Activated CD4-positive, alpha-beta memory T cell treated with anti-CD3 and anti-CD28 coated beads, Interleukin-2, amount 10 ng/mL, durations not matched to agents 7 days and 5 days (primary cell): ENCODE measurements around the gene DGKD. TPM values are rescaled to one million over a fixed set of nuclear protein-coding genes. Genes with fewer than 3 reads are reported as not detected.

Source experiments
- CTCF ChIA-PET: fragments of 350-600 bp; sonication (Branson Sonifier 250); formaldehyde crosslinking; loops from one replicate; lab custom pipeline; 2021; ENCODE audit warnings: antibody characterized with exemption, inconsistent platforms; lab: Charles Lee
- POLR2A ChIA-PET: fragments of 350-600 bp; sonication (Branson Sonifier 250); formaldehyde crosslinking; loops from one replicate; lab custom pipeline; 2021; ENCODE audit warnings: antibody characterized with exemption; lab: Charles Lee
- DNase-seq: peaks from one replicate; pipeline ENCODE4 v3.0.0-alpha.2; 2020
- H3K27ac Mint-ChIP-seq: one replicate; pipeline ENCODE4 v1.8.0; 2021; ENCODE audit warnings: mild to moderate bottlenecking, mixed read lengths
- H3K27me3 Mint-ChIP-seq: one replicate; pipeline ENCODE4 v1.8.0; 2021; ENCODE audit warnings: mixed read lengths
- H3K36me3 Mint-ChIP-seq: one replicate; pipeline ENCODE4 v1.8.0; 2021; ENCODE audit warnings: low read depth, mixed read lengths
- H3K4me1 Mint-ChIP-seq: one replicate; pipeline ENCODE4 v1.8.0; 2021; ENCODE audit warnings: mixed read lengths
- H3K4me3 Mint-ChIP-seq: one replicate; pipeline ENCODE4 v1.8.0; 2021; ENCODE audit warnings: mild to moderate bottlenecking, mixed read lengths
- H3K9me3 Mint-ChIP-seq: one replicate; pipeline ENCODE4 v1.8.0; 2021; ENCODE audit warnings: mixed read lengths
- total RNA-seq, 2 experiments: library from RNA; stranded (reverse); gene quantifications; one replicate each; pipeline ENCODE4 v1.2.3, GENCODE V29; 2021

Gene DGKD
- total RNA-seq, 2 experiments from 2014 or later, result 77.8 to 78.3 TPM

DNA sequence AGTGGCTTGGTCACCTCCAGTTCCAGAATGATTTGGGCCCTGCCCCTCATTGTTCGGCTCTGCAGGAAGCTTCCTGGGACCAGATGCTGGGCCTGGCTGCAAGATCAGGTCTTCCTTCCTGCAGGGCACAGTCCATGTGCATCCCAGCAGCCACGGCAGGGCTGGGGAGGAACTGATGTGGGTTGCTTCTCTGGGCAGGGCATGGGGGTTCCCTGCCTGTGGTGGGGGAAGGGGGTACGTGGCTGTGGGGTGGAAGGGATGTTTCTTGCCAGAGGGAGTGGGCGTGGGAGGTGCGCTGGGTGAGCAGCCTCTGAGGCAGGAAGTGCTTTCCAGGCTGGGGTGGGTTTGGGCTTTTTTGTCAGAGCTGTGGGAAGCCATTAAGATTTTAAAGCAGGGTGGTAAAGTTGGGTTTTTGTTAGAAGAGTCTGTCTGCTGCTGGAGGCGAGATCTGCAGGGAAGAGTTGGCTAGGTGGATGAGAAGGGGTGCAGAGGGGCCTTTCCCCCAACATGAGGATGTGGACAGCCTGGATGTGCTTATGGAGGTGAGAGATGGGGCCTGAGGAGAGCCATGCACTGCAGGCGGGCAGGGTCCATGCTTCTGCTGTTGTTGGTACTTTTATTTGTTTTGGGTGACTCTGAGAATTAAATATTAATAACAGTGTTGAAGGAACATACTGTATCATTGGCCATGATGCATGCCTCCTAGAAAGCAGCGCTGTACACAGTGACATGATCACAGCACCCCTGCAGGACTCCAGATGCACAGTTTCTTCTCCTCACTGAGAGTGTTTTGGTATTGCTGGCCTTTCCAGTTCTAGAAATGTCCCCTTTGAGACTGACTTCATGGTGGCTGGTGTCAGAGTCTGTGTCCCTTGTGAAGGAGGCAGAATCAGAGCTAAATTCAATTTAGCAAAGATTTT is 45.3 kb downstream of the DGKD start:
- Mint-ChIP-seq H3K4me1 (peaks cover 47% of the 10 kb centered on the region), H3K36me3 (peaks cover 34% of the 10 kb centered on the region), H3K27me3 (no peaks in the 10 kb centered on the region), H3K9me3 (no peaks in the 10 kb centered on the region), H3K4me3 (no peak overlapping the region), H3K27ac (peak overlapping the region; percentile 78)
- POLR2A ChIA-PET, result interaction anchor here (0.6 to 1.2 kb wide), 3 partner anchors 19 to 44 kb away, joined by 3 read pairs; no protein-coding TSS in a partner anchor
- CTCF ChIA-PET, result interaction anchor here (10.4 kb wide), 1 partner anchor 44 kb away, joined by 295 read pairs; no protein-coding TSS in a partner anchor
- peak; percentile 45 for DNase-seq

DNA sequence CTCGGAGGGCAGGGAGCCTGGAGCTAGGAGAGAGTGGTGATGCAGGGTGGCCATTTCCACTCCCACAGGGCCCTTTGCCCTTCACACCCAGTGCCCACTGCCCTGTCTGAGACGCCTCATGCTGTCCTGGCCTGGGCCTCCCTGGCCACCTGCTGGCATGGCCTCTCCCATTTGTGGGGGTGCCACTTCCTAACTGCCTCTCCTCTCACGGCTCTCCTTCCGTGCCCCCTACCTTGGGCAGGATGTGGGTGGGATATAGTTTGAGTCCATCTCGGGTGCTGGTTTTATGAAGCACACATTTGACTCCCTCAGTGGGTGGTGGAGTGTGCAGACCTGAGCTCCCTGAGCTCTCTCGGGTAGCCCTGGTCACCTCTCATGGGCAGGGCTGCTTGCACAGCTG is 46.0 kb downstream of the DGKD start:
- Mint-ChIP-seq H3K27me3 (no peaks in the 10 kb centered on the region), H3K9me3 (no peaks in the 10 kb centered on the region), H3K27ac (peak overlapping the region; percentile 64), H3K4me1 (peaks cover 44% of the 10 kb centered on the region), H3K36me3 (peaks cover 32% of the 10 kb centered on the region), H3K4me3 (no peak overlapping the region)
- ChIA-PET CTCF (interaction anchor here (0.9 to 10.4 kb wide), 3 partner anchors 18 to 43 kb away, joined by 3 to 295 read pairs (median 8); no protein-coding TSS in a partner anchor), POLR2A (interaction anchor here (1.1 to 1.6 kb wide), 3 partner anchors 22 to 44 kb away, joined by 3 to 5 read pairs (median 4); no protein-coding TSS in a partner anchor)
- no peak for DNase-seq

DNA sequence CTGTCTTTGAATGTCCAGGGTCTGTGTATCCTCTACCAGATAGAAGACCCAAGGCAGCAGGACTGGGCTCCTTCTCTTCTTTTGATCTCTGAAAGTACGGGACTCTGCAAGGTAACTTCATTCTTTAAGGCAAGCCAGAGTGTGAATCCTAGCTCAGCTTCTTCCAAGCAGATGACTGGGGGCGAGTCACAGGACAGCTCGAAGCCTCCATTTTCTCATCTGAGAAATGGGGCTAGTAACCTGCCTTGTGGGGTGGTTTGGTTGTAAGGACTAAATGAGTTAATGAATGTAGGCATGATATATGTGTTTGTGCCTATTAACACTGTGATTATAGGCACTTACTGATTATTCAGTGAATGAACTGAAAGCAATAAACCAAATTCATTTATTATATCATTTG is 46.7 kb downstream of the DGKD start:
- Mint-ChIP-seq H3K4me3 (no peak overlapping the region), H3K4me1 (peaks cover 45% of the 10 kb centered on the region), H3K36me3 (peaks cover 29% of the 10 kb centered on the region), H3K27ac (peak overlapping the region; percentile 64), H3K9me3 (no peaks in the 10 kb centered on the region), H3K27me3 (no peaks in the 10 kb centered on the region)
- ChIA-PET POLR2A (interaction anchor here (0.7 to 1.6 kb wide), 4 partner anchors 19 to 43 kb away, joined by 3 to 5 read pairs (median 4); no protein-coding TSS in a partner anchor), CTCF (interaction anchor here (0.9 to 10.4 kb wide), 3 partner anchors 18 to 43 kb away, joined by 3 to 295 read pairs (median 8); no protein-coding TSS in a partner anchor)
- DNase-seq, result no peak

DNA sequence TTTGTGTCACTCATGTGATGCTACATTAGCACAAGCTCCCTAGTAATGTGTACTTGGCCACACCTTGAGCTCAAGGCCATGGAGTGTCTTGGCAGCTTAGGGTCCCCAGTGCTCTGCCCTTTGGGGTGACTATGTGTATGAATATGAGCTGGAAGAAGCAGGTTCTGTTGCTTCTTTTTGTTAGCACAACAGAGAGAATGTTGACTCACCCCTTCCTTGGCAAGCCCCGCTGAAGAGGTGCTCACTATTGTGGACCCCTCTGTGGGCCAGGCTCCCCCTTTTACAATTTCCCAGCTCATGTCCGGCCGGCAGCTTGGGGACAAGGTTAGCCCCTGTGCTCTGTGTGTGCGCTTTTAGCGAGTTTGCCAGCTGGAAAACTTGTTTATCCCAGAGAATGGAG is 48.1 kb downstream of the DGKD start:
- no peaks in the 10 kb centered on the region for H3K9me3 Mint-ChIP-seq
- no peak overlapping the region for H3K27ac Mint-ChIP-seq
- H3K36me3 Mint-ChIP-seq, result peaks cover 23% of the 10 kb centered on the region
- no peaks in the 10 kb centered on the region for H3K27me3 Mint-ChIP-seq
- H3K4me1 Mint-ChIP-seq, result peaks cover 40% of the 10 kb centered on the region
- ChIA-PET CTCF (interaction anchor here (1.2 to 10.4 kb wide), 5 partner anchors 13 to 134 kb away, joined by 3 to 295 read pairs (median 3); no protein-coding TSS in a partner anchor), POLR2A (interaction anchor here (1.0 to 3.0 kb wide), 3 partner anchors 13 to 40 kb away, joined by 3 to 16 read pairs (median 5); no protein-coding TSS in a partner anchor)
- DNase-seq, result no peak
- H3K4me3 Mint-ChIP-seq, result no peak overlapping the region

DNA sequence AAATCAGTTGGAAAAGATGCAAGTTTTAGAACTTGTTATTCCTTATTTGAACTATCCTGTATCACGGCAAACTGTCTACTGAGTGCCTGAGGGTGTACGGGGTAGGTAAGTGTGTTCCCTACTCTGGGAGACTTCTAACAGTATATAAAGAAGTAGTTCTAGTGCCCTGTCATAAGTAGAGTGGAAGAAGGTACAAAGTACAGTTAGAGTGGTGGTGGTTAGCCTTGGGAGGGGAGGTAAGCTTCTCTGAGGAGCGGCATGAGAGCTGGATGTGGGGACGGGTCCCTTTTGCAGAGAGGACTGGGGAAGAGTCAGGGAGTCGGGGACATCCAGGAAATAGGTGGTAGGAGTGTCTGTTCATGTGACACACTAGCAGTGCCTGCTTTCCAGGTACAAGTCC is 48.5 kb downstream of the DGKD start:
- POLR2A ChIA-PET, result interaction anchor here (0.7 to 3.0 kb wide), 5 partner anchors 11 to 40 kb away, joined by 3 to 16 read pairs (median 5); no protein-coding TSS in a partner anchor
- Mint-ChIP-seq H3K9me3 (no peaks in the 10 kb centered on the region), H3K27me3 (no peaks in the 10 kb centered on the region), H3K4me3 (no peak overlapping the region), H3K4me1 (peaks cover 38% of the 10 kb centered on the region), H3K27ac (no peak overlapping the region), H3K36me3 (peaks cover 20% of the 10 kb centered on the region)
- DNase-seq, result no peak
- CTCF ChIA-PET, result interaction anchor here (1.2 to 10.4 kb wide), 7 partner anchors 13 to 134 kb away, joined by 3 to 295 read pairs (median 3); no protein-coding TSS in a partner anchor

DNA sequence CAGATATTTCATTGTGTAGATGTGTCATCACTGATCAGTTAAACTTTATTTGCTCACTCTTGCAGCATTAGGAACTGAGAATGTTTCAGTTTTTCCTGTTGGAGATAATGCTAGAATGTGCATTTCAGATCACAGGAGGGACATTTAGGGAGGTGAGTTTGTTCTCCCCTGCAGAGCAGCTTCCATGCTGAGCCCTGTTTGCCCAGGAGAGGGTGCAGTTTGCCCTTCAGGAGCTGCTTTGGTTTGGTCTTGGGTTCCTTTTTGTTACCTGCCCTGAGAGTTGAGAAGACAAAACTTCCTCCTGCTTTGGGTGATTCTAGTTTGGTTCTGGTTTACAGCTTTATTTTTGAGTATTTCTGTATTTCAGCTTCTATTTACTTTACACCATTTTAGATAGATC is 49.9 kb downstream of the DGKD start:
- peaks cover 17% of the 10 kb centered on the region for H3K36me3 Mint-ChIP-seq
- ChIA-PET CTCF (interaction anchor here (0.7 to 10.4 kb wide), 16 partner anchors 12 to 136 kb away, joined by 3 to 295 read pairs (median 6); no protein-coding TSS in a partner anchor), POLR2A (interaction anchor here (1.0 to 4.9 kb wide), 5 partner anchors 16 to 73 kb away, joined by 3 to 42 read pairs (median 4); no protein-coding TSS in a partner anchor)
- no peaks in the 10 kb centered on the region for H3K27me3 Mint-ChIP-seq
- no peaks in the 10 kb centered on the region for H3K9me3 Mint-ChIP-seq
- DNase-seq, result peak; percentile 76
- peaks cover 41% of the 10 kb centered on the region for H3K4me1 Mint-ChIP-seq
- H3K4me3 Mint-ChIP-seq, result no peak overlapping the region
- H3K27ac Mint-ChIP-seq, result peak overlapping the region; percentile 34

DNA sequence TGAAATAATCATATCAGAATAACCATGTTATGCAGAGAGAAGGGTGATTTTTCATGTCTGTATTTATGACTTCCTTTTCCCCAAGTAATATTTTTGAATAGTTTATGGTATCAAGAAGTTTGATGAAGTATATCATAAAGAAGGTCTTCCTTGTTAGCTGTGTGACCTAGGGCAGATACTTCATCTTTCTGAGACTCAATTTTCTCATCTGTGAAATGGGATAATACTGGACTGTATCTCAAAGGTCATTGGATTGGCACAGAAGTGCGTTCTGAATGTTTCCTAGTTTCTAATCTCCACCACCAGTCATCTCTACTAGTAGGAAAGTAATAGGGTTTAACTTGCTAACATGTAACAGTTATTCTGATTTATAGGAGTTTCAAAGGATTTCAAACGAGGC is 52.6 kb downstream of the DGKD start:
- peaks cover 49% of the 10 kb centered on the region for H3K4me1 Mint-ChIP-seq
- POLR2A ChIA-PET, result interaction anchor here (0.6 to 4.9 kb wide), 3 partner anchors 8 to 139 kb away, joined by 3 to 42 read pairs (median 5); no protein-coding TSS in a partner anchor
- no peak overlapping the region for H3K4me3 Mint-ChIP-seq
- CTCF ChIA-PET, result interaction anchor here (0.7 to 10.4 kb wide), 9 partner anchors 8 to 50 kb away, joined by 3 to 295 read pairs (median 4); no protein-coding TSS in a partner anchor
- DNase-seq, result no peak
- no peak overlapping the region for H3K27ac Mint-ChIP-seq
- H3K9me3 Mint-ChIP-seq, result peaks cover 9% of the 10 kb centered on the region
- no peaks in the 10 kb centered on the region for H3K27me3 Mint-ChIP-seq
- H3K36me3 Mint-ChIP-seq, result peaks cover 34% of the 10 kb centered on the region

DNA sequence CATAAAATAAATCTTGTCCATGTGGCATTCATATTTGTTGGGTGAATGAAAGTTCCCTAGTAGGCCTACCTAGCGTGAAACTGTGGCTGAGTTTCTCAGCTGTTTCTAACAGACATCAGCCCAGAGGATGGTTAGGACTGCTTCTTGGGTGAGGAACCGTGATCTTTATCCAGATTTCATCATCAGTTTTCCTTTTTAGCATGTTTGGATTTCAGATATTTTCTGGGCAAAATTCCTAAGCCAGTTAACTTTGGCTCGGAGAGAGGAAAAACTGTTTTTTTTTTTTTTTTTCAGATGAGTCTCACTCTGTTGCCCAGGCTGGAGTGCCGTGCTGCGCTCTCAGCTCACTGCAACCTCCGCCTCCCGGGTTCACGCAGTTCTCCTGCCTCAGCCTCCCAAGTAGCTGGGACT is 53.5 kb downstream of the DGKD start:
- POLR2A ChIA-PET, result interaction anchor here (1.0 to 4.9 kb wide), 3 partner anchors 7 to 33 kb away, joined by 3 to 42 read pairs (median 5); no protein-coding TSS in a partner anchor
- Mint-ChIP-seq H3K27ac (no peak overlapping the region), H3K4me3 (no peak overlapping the region), H3K36me3 (peaks cover 42% of the 10 kb centered on the region), H3K9me3 (peaks cover 16% of the 10 kb centered on the region), H3K4me1 (peaks cover 52% of the 10 kb centered on the region), H3K27me3 (no peaks in the 10 kb centered on the region)
- no peak for DNase-seq
- CTCF ChIA-PET, result interaction anchor here (0.7 to 10.4 kb wide), 5 partner anchors 11 to 49 kb away, joined by 3 to 295 read pairs (median 4); no protein-coding TSS in a partner anchor

DNA sequence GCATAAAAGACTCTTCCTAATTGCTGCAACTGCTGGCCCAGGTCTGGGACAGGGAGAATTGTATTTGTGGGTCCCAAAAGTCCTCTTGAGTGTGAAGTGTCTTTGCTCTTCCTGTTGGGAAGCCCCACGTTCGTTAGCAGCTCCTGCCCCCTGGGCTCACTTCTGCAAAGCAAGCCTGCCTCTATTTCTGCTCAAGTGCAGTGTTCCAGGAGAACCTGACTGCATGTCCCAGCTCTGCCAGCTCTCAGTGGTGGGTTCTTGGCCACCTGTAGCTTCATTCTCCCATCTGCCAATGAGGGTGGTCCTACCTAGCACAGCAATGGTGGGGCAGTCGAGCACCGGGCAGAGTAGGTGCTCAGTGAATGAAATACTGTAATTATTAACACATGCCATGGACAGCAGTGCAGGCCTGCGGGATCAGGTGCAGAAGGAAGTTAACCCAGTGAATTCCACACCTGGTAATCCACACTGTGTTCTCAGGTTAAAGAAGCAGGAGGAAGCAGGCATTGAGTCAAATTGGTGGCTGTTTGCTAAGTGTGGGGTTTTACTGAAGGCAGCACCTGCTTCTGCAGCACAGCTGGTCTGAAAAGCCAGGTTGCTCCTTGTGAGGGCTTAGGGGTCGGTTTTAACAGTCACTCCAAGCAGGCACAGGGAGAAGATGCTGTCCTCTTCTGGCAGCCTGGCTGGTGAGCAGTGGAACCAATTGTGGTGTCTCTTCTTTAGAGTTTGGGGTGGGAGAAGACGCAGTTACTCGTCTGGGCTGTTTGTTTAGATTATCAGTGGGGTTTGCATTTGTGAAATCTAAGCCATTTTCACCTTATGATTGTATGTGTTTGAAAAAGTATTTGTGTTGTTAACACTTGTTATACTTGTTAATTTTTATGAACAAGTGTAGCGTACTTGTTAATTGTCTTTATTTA is 54.3 kb downstream of the DGKD start:
- ChIA-PET CTCF (interaction anchor here (2.3 to 10.4 kb wide), 2 partner anchors 11 to 35 kb away, joined by 7 to 295 read pairs; no protein-coding TSS in a partner anchor), POLR2A (interaction anchor here (1.0 to 1.2 kb wide), 2 partner anchors 32 to 33 kb away, joined by 3 read pairs; no protein-coding TSS in a partner anchor)
- Mint-ChIP-seq H3K27ac (peak overlapping the region; percentile 72), H3K36me3 (peaks cover 50% of the 10 kb centered on the region), H3K27me3 (no peaks in the 10 kb centered on the region), H3K4me3 (no peak overlapping the region), H3K9me3 (peaks cover 18% of the 10 kb centered on the region), H3K4me1 (peaks cover 57% of the 10 kb centered on the region)
- DNase-seq, result no peak

DNA sequence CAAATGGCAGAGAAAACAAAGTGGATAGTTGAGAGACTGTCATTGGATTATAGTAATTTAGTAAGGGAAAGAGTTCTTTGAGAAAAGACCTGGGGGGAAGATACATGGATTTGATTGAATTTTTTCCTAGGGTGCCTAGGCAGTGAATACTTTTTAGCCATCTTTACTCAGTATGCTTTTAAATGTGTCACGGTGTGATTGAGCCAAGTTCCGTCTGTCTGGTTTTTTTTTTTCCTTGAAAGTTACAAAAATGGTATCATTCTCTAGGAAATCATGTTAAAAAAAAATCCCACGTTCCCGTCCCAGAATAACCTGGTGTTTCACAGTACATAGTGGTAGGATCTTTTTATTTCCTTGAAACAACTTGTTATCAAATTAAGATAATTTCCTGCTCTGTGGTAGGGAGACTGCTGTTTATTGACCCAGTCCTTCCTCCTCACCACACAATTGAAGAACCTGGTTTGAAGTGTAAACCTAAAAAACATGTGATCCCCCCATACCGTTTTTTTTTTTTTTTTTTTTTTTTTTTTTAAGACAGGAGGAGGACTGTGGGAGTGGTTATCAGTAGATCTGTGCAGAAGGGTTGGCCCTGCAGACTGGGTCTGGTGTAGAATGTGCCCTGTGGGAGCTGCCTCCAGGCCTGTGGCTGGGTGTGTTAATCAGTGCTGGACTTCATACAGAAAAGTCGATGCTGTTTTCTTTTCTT is 55.1 kb downstream of the DGKD start:
- CTCF ChIA-PET, result interaction anchor here (0.7 to 2.3 kb wide), 4 partner anchors 10 to 362 kb away, joined by 5 to 9 read pairs (median 6); no protein-coding TSS in a partner anchor
- Mint-ChIP-seq H3K36me3 (peaks cover 51% of the 10 kb centered on the region), H3K9me3 (peaks cover 18% of the 10 kb centered on the region), H3K27me3 (no peaks in the 10 kb centered on the region), H3K4me1 (peaks cover 60% of the 10 kb centered on the region), H3K4me3 (no peak overlapping the region), H3K27ac (peak overlapping the region; percentile 72)
- DNase-seq, result peak; percentile 41
- POLR2A ChIA-PET, result interaction anchor here (0.6 to 1.9 kb wide), 5 partner anchors 10 to 846 kb away, joined by 3 to 13 read pairs (median 4); no protein-coding TSS in a partner anchor
